CD4-positive, alpha-beta memory T cell (primary cell): ENCODE data around the gene AGAP1. TPM values are rescaled to one million over a fixed set of nuclear protein-coding genes. Genes with fewer than 3 reads are reported as not detected.
A peak's percentile ranks its signal among the peaks of the same experiment; 100 is the strongest.

Experiments
- CTCF ChIA-PET: fragments of 350-600 bp; sonication (Branson Sonifier 250); formaldehyde crosslinking; loops from one replicate; lab custom pipeline; 2021; ENCODE audit warnings: inconsistent platforms; ENCODE audit not compliant: partially characterized antibody; lab: Charles Lee
- POLR2A ChIA-PET: fragments of 350-600 bp; sonication (Branson Sonifier 250); formaldehyde crosslinking; loops from one replicate; lab custom pipeline; 2021; ENCODE audit not compliant: partially characterized antibody; lab: Charles Lee
- DNase-seq, 5 donors: peaks; one replicate each; pipeline versions ENCODE4 v3.0.0 to v3.0.0-alpha.2; 2020 to 2022; ENCODE audit warnings: mixed read lengths in 1 of 5
- H3K27ac ChIP-seq: one replicate; pipeline ENCODE4 v1.7.0; 2013; ENCODE audit warnings: low read depth, low read length
- H3K27me3 ChIP-seq: 2 replicates; pipeline ENCODE4 v1.7.0; 2013; ENCODE audit warnings: mild to moderate bottlenecking, low read length, moderate library complexity; ENCODE audit not compliant: insufficient read depth
- H3K36me3 ChIP-seq: 2 replicates; pipeline ENCODE4 v1.7.0; 2013; ENCODE audit warnings: mild to moderate bottlenecking, low read length, moderate library complexity; ENCODE audit not compliant: insufficient read depth
- H3K4me1 ChIP-seq: 2 replicates; pipeline ENCODE4 v1.7.0; 2013; ENCODE audit warnings: mild to moderate bottlenecking, low read length, moderate library complexity; ENCODE audit not compliant: insufficient read depth
- H3K4me3 ChIP-seq, 2 donors: one replicate each; pipeline ENCODE4 v1.7.0; 2013; ENCODE audit warnings: low read length in 2 of 2, mild to moderate bottlenecking in 1 of 2
- H3K9me3 ChIP-seq, 2 donors: one replicate each; pipeline ENCODE4 v1.7.0; 2013; ENCODE audit warnings: low read length in 2 of 2, control low read depth in 1 of 2; ENCODE audit not compliant: control insufficient read depth in 1 of 2
- H3K27ac Mint-ChIP-seq, 7 donors: one replicate each; pipeline ENCODE4 v1.8.0; 2020 to 2021; ENCODE audit warnings: mixed read lengths in 7 of 7, mild to moderate bottlenecking in 6 of 7, inconsistent platforms in 3 of 7, moderate library complexity in 3 of 7
- H3K27me3 Mint-ChIP-seq, 2 donors: one replicate each; pipeline ENCODE4 v1.8.0; 2020 to 2021; ENCODE audit warnings: mixed read lengths in 2 of 2
- H3K36me3 Mint-ChIP-seq, 2 donors: one replicate each; pipeline ENCODE4 v1.8.0; 2020 to 2021; ENCODE audit warnings: mixed read lengths in 2 of 2, inconsistent platforms in 1 of 2, mild to moderate bottlenecking in 1 of 2
- H3K4me1 Mint-ChIP-seq, 4 donors: one replicate each; pipeline ENCODE4 v1.8.0; 2020 to 2021; ENCODE audit warnings: mixed read lengths in 4 of 4, mild to moderate bottlenecking in 1 of 4
- H3K4me3 Mint-ChIP-seq, 8 donors: one replicate each; pipeline ENCODE4 v1.8.0; 2020 to 2021; ENCODE audit warnings: mixed read lengths in 8 of 8, mild to moderate bottlenecking in 7 of 8, moderate library complexity in 6 of 8, inconsistent platforms in 3 of 8
- H3K9me3 Mint-ChIP-seq, 8 donors: one replicate each; pipeline ENCODE4 v1.8.0; 2020 to 2021; ENCODE audit warnings: mixed read lengths in 8 of 8, mild to moderate bottlenecking in 5 of 8, inconsistent platforms in 3 of 8, moderate library complexity in 1 of 8
- intact Hi-C: fragments of 100-400 bp; cut with micrococcal nuclease; formaldehyde crosslinking; loops from one replicate; pipeline ENCODE4 v1.15.1; 2023
- polyA plus RNA-seq, 2 donors: library from polyadenylated mRNA; unstranded; fragments of 300-500 nt; fragmentation: Illumina TruSeq; gene quantifications; one replicate each; pipeline ENCODE4 v1.2.3, GENCODE V29; 2021
- total RNA-seq, 2 experiments: library from RNA; stranded (reverse); gene quantifications; one replicate each; pipeline ENCODE4 v1.2.3, GENCODE V29; 2021

Gene AGAP1
- total and polyA plus RNA-seq, 4 experiments from 2014 or later = 0.24 to 2.9 (median 1.9) TPM

DNA sequence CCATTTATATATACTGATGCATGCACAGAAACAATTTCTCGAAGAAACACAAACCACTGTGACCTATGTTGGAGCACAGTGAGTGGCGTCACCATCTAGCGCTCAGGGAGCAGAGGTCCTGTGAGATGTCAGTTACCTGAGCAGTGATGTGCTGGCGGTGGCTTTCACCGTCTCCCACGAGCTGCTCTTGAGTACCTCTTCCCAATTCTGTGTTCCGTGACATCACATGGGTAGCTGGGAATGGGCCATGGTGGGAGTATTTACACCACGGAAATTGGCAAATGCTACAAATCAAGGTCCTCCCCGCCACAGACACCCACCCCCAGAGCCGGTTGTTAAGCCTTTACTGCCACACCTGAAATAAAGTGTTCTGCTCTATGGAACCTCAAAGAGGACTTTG lies 650.0 kb downstream of the AGAP1 start:
- ChIA-PET POLR2A (no interaction called here), CTCF (no interaction called here)
- Histone ChIP-seq H3K9me3 (no peaks in the 10 kb centered on the region), H3K4me1 (no peaks in the 10 kb centered on the region), H3K27me3 (no peaks in the 10 kb centered on the region), H3K27ac (no peak overlapping the region), H3K4me3 (no peak overlapping the region), H3K36me3 (no peaks in the 10 kb centered on the region)
- Mint-ChIP-seq H3K4me3 (no peak overlapping the region), H3K27ac (no peak overlapping the region), H3K4me1 (no peaks in the 10 kb centered on the region), H3K9me3 (no peaks in the 10 kb centered on the region), H3K27me3 (peaks cover 16% of the 10 kb centered on the region in 2 donors), H3K36me3 (no peaks in the 10 kb centered on the region)
- no peak for DNase-seq
- intact Hi-C loops = no loop called here

- Histone ChIP-seq H3K4me1 (no peaks in the 10 kb centered on the region), H3K27ac (no peak overlapping the region), H3K9me3 (no peaks in the 10 kb centered on the region), H3K4me3 (no peak overlapping the region), H3K36me3 (no peaks in the 10 kb centered on the region), H3K27me3 (no peaks in the 10 kb centered on the region)
- ChIA-PET POLR2A (no interaction called here), CTCF (no interaction called here)
- Mint-ChIP-seq H3K27me3 (peaks cover 15 to 21% of the 10 kb centered on the region in 2 donors), H3K36me3 (no peaks in the 10 kb centered on the region), H3K9me3 (peaks cover 0 to 10% (median 7%) of the 10 kb centered on the region in 8 donors), H3K27ac (peak overlapping the region in 1 of 7 donors; percentile 26), H3K4me3 (no peak overlapping the region), H3K4me1 (no peaks in the 10 kb centered on the region)
- no peak for DNase-seq
- intact Hi-C loops = no loop called here
Observed at GRCh38 chr2:236146436-236146835, 652.6 kb downstream of the AGAP1 start.

GRCh38 chr2:236155406-236155805 lies 661.6 kb downstream of the AGAP1 start:
- H3K27ac Mint-ChIP-seq = no peak overlapping the region
- H3K27me3 Mint-ChIP-seq = peaks cover 16 to 27% of the 10 kb centered on the region in 2 donors
- POLR2A ChIA-PET = no interaction called here
- CTCF ChIA-PET = no interaction called here
- no peak for DNase-seq
- no peaks in the 10 kb centered on the region for H3K36me3 Mint-ChIP-seq
- no peak overlapping the region for H3K4me3 Mint-ChIP-seq
- H3K9me3 Mint-ChIP-seq = peaks cover 0 to 36% (median 23%) of the 10 kb centered on the region in 8 donors
- intact Hi-C loops = no loop called here
- Histone ChIP-seq H3K36me3 (no peaks in the 10 kb centered on the region), H3K9me3 (no peaks in the 10 kb centered on the region), H3K27ac (no peak overlapping the region), H3K27me3 (peaks cover 13% of the 10 kb centered on the region), H3K4me3 (no peak overlapping the region), H3K4me1 (no peaks in the 10 kb centered on the region)
- peaks cover 0 to 4% (median 0%) of the 10 kb centered on the region in 4 donors for H3K4me1 Mint-ChIP-seq

DNA sequence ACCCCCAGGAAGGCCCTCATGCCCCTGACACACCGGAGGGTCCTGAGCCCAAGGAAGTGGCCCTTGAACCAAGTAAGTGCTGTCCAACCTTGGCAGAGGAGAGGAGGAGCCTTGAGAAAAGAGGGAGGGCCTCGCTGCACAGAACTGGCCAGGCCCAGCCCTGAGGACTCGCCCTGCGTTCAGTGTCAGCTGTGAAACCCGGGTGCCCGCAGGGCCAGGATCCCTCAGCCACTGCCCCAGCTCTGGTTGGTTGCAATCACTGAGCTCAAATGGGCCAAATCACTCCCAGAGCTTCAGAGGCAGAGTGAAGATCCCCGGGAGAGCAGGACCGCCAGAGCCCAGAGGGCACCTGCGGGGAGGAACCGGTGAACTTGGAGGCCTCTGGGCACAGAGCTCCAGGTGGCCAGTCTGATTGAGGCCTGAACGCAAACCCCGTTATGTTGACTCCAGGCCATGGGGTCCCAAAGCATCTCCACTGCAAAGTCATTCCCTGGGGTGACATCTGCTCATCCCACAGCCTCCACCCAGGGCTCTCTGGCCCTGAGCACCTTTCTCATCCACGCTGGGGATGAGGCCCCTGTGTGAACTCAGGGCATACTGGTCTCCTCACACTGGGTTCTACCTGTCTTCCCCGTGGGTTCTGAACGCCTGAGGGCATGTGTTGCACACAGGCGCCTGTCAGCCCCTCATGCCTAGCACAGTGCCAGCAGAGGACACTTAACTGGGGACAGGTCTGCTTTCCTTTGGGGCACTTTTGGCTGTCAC lies 662.4 kb downstream of the AGAP1 start:
- Mint-ChIP-seq H3K9me3 (peaks cover 0 to 31% (median 18%) of the 10 kb centered on the region in 8 donors), H3K4me1 (peaks cover 0 to 4% (median 0%) of the 10 kb centered on the region in 4 donors), H3K4me3 (no peak overlapping the region), H3K36me3 (no peaks in the 10 kb centered on the region), H3K27me3 (peaks cover 19 to 28% of the 10 kb centered on the region in 2 donors), H3K27ac (no peak overlapping the region)
- Histone ChIP-seq H3K4me1 (no peaks in the 10 kb centered on the region), H3K27ac (no peak overlapping the region), H3K27me3 (peaks cover 13% of the 10 kb centered on the region), H3K9me3 (no peaks in the 10 kb centered on the region), H3K36me3 (no peaks in the 10 kb centered on the region), H3K4me3 (no peak overlapping the region)
- intact Hi-C loops = no loop called here
- DNase-seq = no peak
- CTCF ChIA-PET = no interaction called here
- POLR2A ChIA-PET = no interaction called here

DNA sequence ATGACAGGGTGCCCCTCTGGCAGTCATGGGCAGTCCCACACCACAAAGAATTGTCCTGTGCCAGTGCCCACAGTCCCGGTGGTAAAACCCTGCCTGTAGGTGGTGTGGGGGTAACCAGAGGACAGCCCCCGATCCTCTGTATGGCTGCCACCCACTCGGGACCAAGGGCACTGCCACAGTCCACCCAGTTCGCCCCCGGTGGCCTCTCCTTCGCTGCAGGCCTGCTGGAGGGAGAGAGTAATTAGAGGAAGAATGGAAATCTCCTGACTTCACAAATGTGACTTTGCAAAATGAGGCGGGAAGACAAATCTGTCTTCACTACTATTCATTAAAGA lies 663.0 kb downstream of the AGAP1 start:
- H3K4me3 Mint-ChIP-seq = no peak overlapping the region
- intact Hi-C loops = no loop called here
- H3K27ac ChIP-seq = no peak overlapping the region
- H3K27me3 Mint-ChIP-seq = peaks cover 23 to 29% of the 10 kb centered on the region in 2 donors
- H3K4me3 ChIP-seq = no peak overlapping the region
- H3K36me3 Mint-ChIP-seq = no peaks in the 10 kb centered on the region
- peaks cover 0 to 28% (median 17%) of the 10 kb centered on the region in 8 donors for H3K9me3 Mint-ChIP-seq
- no peak for DNase-seq
- H3K9me3 ChIP-seq = no peaks in the 10 kb centered on the region
- ChIA-PET POLR2A (no interaction called here), CTCF (no interaction called here)
- no peak overlapping the region for H3K27ac Mint-ChIP-seq
- peaks cover 0 to 4% (median 0%) of the 10 kb centered on the region in 4 donors for H3K4me1 Mint-ChIP-seq
- H3K4me1 ChIP-seq = no peaks in the 10 kb centered on the region
- no peaks in the 10 kb centered on the region for H3K36me3 ChIP-seq
- H3K27me3 ChIP-seq = peaks cover 13% of the 10 kb centered on the region

- no peak for DNase-seq
- no peak overlapping the region for H3K4me3 ChIP-seq
- peaks cover 27 to 34% of the 10 kb centered on the region in 2 donors for H3K27me3 Mint-ChIP-seq
- peaks cover 13% of the 10 kb centered on the region for H3K27me3 ChIP-seq
- H3K27ac ChIP-seq = no peak overlapping the region
- H3K4me1 Mint-ChIP-seq = peaks cover 0 to 8% (median 0%) of the 10 kb centered on the region in 4 donors
- H3K36me3 ChIP-seq = no peaks in the 10 kb centered on the region
- H3K4me3 Mint-ChIP-seq = no peak overlapping the region
- H3K4me1 ChIP-seq = no peaks in the 10 kb centered on the region
- H3K9me3 Mint-ChIP-seq = peaks cover 0 to 23% (median 14%) of the 10 kb centered on the region in 8 donors
- H3K27ac Mint-ChIP-seq = no peak overlapping the region
- CTCF ChIA-PET = no interaction called here
- intact Hi-C loops = no loop called here
- no peaks in the 10 kb centered on the region for H3K9me3 ChIP-seq
- no peaks in the 10 kb centered on the region for H3K36me3 Mint-ChIP-seq
- POLR2A ChIA-PET = no interaction called here
Observed at GRCh38 chr2:236157366-236157765, 663.5 kb downstream of the AGAP1 start.

DNA sequence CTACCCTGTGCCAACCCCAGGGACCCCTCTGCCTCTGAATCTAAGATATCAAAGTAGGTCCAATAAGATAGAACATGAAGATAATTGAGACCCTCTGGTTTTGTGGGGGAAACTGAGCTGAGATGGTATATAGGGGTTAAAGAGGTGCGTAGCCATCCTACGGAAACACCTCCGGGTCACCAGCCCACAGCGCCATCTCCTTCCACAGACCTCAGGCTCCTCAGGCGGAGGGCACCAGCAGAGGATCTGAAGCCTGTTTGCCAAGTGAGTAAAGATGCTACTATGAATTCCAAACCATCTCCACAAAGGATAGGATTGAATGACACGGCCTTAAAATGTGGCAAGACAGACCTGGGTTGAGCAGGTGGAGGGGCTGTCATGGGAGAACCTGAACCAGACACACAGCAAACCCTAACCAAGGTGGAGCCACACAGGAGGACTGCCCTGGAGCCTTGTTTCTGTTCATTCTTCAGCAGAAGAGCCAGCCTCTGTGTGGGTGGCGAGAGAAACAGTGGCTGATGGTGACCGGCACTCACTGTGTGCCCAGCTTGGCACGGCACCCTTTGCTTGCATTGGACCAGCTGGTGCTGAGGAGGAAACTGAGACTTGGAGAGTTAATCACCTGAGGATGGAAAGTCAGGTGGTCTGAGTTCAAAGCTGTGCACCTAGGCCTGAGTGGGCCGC lies 664.1 kb downstream of the AGAP1 start:
- H3K36me3 Mint-ChIP-seq = no peaks in the 10 kb centered on the region
- H3K27ac ChIP-seq = no peak overlapping the region
- intact Hi-C loops = no loop called here
- no peak overlapping the region for H3K4me3 ChIP-seq
- H3K27ac Mint-ChIP-seq = no peak overlapping the region
- POLR2A ChIA-PET = no interaction called here
- no peaks in the 10 kb centered on the region for H3K4me1 ChIP-seq
- H3K27me3 Mint-ChIP-seq = peaks cover 32 to 39% of the 10 kb centered on the region in 2 donors
- peaks cover 13% of the 10 kb centered on the region for H3K27me3 ChIP-seq
- CTCF ChIA-PET = interaction anchor here (1.0 to 1.3 kb wide), 2 partner anchors 20 to 22 kb away, joined by 4 read pairs; no protein-coding TSS in a partner anchor
- H3K36me3 ChIP-seq = no peaks in the 10 kb centered on the region
- no peak for DNase-seq
- peaks cover 0 to 14% (median 2%) of the 10 kb centered on the region in 4 donors for H3K4me1 Mint-ChIP-seq
- no peak overlapping the region for H3K4me3 Mint-ChIP-seq
- no peaks in the 10 kb centered on the region for H3K9me3 ChIP-seq
- peaks cover 0 to 17% (median 9%) of the 10 kb centered on the region in 8 donors for H3K9me3 Mint-ChIP-seq
